Upper lobe of right lung (tissue), 1 donor: Measurements from ENCODE around the gene LRRC36. TPM values are rescaled to one million over a fixed set of nuclear protein-coding genes. Genes with fewer than 3 reads are reported as not detected.

Experiments
- ATAC-seq: fragments of 200-7000 bp; cut with Tn5 transposase; one replicate; pipeline ENCODE4 v1.9.1; 2020; ENCODE audit warnings: mild to moderate bottlenecking, moderate library complexity
- DNase-seq: peaks from one replicate; pipeline ENCODE4 v3.0.0-alpha.2; 2020
- H3K27ac ChIP-seq: fragments of 200-600 bp; one replicate; pipeline ENCODE4 v1.8.0; 2022
- H3K27me3 ChIP-seq: fragments of 200-600 bp; one replicate; pipeline ENCODE4 v1.8.0; 2022; ENCODE audit warnings: mild to moderate bottlenecking
- H3K36me3 ChIP-seq: fragments of 200-600 bp; one replicate; pipeline ENCODE4 v1.8.0; 2022
- H3K4me1 ChIP-seq: fragments of 200-600 bp; one replicate; pipeline ENCODE4 v1.8.0; 2022
- H3K4me3 ChIP-seq: fragments of 200-600 bp; one replicate; pipeline ENCODE4 v1.8.0; 2022; ENCODE audit warnings: mild to moderate bottlenecking
- H3K9me3 ChIP-seq: fragments of 200-600 bp; one replicate; pipeline ENCODE4 v1.8.0; 2022
- CTCF ChIP-seq: fragments of 200-600 bp; IDR thresholded peaks from one replicate; pipeline ENCODE4 v1.8.0; 2022; ENCODE audit warnings: antibody characterized with exemption
- intact Hi-C: fragments of 100-400 bp; cut with DNase I; formaldehyde crosslinking; loops from one replicate; pipeline ENCODE4 v1.11.0; 2022
- total RNA-seq: library from RNA; stranded (reverse); fragmentation: NEBNext Ultra II Directional; extraction: Animal tissue kit (Norgen Biotek cat#: 25700); gene quantifications from one replicate; pipeline ENCODE4 v1.2.1, GENCODE V29; 2021
- donor health status: DM: no; HTN: yes; CAD: no; lungs with severe emphysema.

LRRC36 gene
- total RNA-seq, 1 donor from 2014 or later, result 27.4 TPM

GRCh38 chr16:67283039-67283825 lies 43.4 kb upstream of the LRRC36 start:
- no peak for ATAC-seq
- Histone ChIP-seq H3K27me3 (no peaks in the 10 kb centered on the region), H3K36me3 (no peaks in the 10 kb centered on the region), H3K4me3 (no peak overlapping the region), H3K9me3 (no peaks in the 10 kb centered on the region), H3K27ac (no peak overlapping the region), H3K4me1 (peaks cover 6% of the 10 kb centered on the region)
- no peak for DNase-seq
- no peak for TF ChIP-seq CTCF
- intact Hi-C loops, result no loop called here

- DNase-seq (no peak), ATAC-seq (no peak)
- intact Hi-C loops, result no loop called here
- TF ChIP-seq CTCF, result no peak
- no peaks in the 10 kb centered on the region for H3K4me1 ChIP-seq
- H3K36me3 ChIP-seq, result no peaks in the 10 kb centered on the region
- H3K27ac ChIP-seq, result no peak overlapping the region
- H3K27me3 ChIP-seq, result no peaks in the 10 kb centered on the region
- no peak overlapping the region for H3K4me3 ChIP-seq
- H3K9me3 ChIP-seq, result no peaks in the 10 kb centered on the region
These were observed 42.6 kb upstream of the LRRC36 start for GRCh38 chr16:67283826-67284555.

GRCh38 chr16:67284699-67285646 lies 41.6 kb upstream of the LRRC36 start:
- H3K36me3 ChIP-seq, result no peaks in the 10 kb centered on the region
- no peak overlapping the region for H3K4me3 ChIP-seq
- ATAC-seq, result peak; percentile 60
- no peaks in the 10 kb centered on the region for H3K4me1 ChIP-seq
- peak; percentile 36 for TF ChIP-seq CTCF
- intact Hi-C loops, result no loop called here
- H3K27me3 ChIP-seq, result no peaks in the 10 kb centered on the region
- no peaks in the 10 kb centered on the region for H3K9me3 ChIP-seq
- no peak overlapping the region for H3K27ac ChIP-seq
- DNase-seq, result no peak

GRCh38 chr16:67286441-67287235 lies 40.0 kb upstream of the LRRC36 start:
- TF ChIP-seq CTCF, result no peak
- H3K27me3 ChIP-seq, result no peaks in the 10 kb centered on the region
- intact Hi-C loops, result no loop called here
- DNase-seq (no peak), ATAC-seq (no peak)
- no peaks in the 10 kb centered on the region for H3K36me3 ChIP-seq
- no peak overlapping the region for H3K27ac ChIP-seq
- H3K4me1 ChIP-seq, result no peaks in the 10 kb centered on the region
- H3K4me3 ChIP-seq, result no peak overlapping the region
- no peaks in the 10 kb centered on the region for H3K9me3 ChIP-seq

GRCh38 chr16:67287960-67288359 lies 38.7 kb upstream of the LRRC36 start:
- intact Hi-C loops, result no loop called here
- DNase-seq (no peak), ATAC-seq (no peak)
- Histone ChIP-seq H3K9me3 (no peaks in the 10 kb centered on the region), H3K27ac (no peak overlapping the region), H3K36me3 (no peaks in the 10 kb centered on the region), H3K4me3 (no peak overlapping the region), H3K4me1 (no peaks in the 10 kb centered on the region), H3K27me3 (no peaks in the 10 kb centered on the region)
- no peak for TF ChIP-seq CTCF
